ENCODE data around the gene HS3ST4.

GRCh38 chr16:26186091-26186615 is 494.4 kb downstream of the HS3ST4 start:
- no peak for TF ChIP-seq SP1 (IDR thresholded peaks at IDR 0.05; ENCODE audit: low read depth)
- TF ChIP-seq POLR2AphosphoS5 (IDR thresholded peaks at IDR 0.05; ENCODE audit: low read depth, low read length) = no peak
- TF ChIP-seq, protein P1, sequence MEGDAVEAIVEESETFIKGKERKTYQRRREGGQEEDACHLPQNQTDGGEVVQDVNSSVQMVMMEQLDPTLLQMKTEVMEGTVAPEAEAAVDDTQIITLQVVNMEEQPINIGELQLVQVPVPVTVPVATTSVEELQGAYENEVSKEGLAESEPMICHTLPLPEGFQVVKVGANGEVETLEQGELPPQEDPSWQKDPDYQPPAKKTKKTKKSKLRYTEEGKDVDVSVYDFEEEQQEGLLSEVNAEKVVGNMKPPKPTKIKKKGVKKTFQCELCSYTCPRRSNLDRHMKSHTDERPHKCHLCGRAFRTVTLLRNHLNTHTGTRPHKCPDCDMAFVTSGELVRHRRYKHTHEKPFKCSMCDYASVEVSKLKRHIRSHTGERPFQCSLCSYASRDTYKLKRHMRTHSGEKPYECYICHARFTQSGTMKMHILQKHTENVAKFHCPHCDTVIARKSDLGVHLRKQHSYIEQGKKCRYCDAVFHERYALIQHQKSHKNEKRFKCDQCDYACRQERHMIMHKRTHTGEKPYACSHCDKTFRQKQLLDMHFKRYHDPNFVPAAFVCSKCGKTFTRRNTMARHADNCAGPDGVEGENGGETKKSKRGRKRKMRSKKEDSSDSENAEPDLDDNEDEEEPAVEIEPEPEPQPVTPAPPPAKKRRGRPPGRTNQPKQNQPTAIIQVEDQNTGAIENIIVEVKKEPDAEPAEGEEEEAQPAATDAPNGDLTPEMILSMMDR (IDR thresholded peaks at IDR 0.05 in 2 of 3, conservative IDR thresholded peaks at IDR 0.05 in 1 of 3; ENCODE audit: borderline replicate concordance in 1 of 3, insufficient read depth in 1 of 3, low read depth in 2 of 3, low read length in 2 of 3) = no peak
- TF ChIP-seq EZH2 (IDR thresholded peaks at IDR 0.05) = no peak
- TF ChIP-seq RAD21 (IDR thresholded peaks at IDR 0.05; ENCODE audit: low read depth) = no peak
- TF ChIP-seq CEBPB (IDR thresholded peaks at IDR 0.05; ENCODE audit: low read depth) = no peak
- TF ChIP-seq POLR2A (IDR thresholded peaks at IDR 0.05; ENCODE audit: borderline replicate concordance, extremely low read depth, insufficient read depth, insufficient read length) = no peak

Data from HCT116 (cell line).